ENCODE results near the gene IPO8.
"Not testable (repeated sequence)": the region's sequence is repeated elsewhere in the genome, so short reads cannot be mapped to it uniquely, and the experiment has no call there.

The IPO8 gene

GRCh38 chr12:30613119-30613830 is 82.4 kb downstream of the IPO8 start:
- FAIRE-seq (no peak), DNase-seq (ENCODE audit: insufficient read length, low spot score) (no peak)

GRCh38 chr12:30610718-30611117 is 85.0 kb downstream of the IPO8 start:
- DNase-seq (ENCODE audit: insufficient read length, low spot score) (no peak), FAIRE-seq (no peak)

- not testable (repeated sequence) for FAIRE-seq; DNase-seq (ENCODE audit: insufficient read length, low spot score)
Measured at GRCh38 chr12:30609819-30610218, 85.8 kb downstream of the IPO8 start.

- not testable (repeated sequence) for DNase-seq (ENCODE audit: insufficient read length, low spot score)
Measured at GRCh38 chr12:30604302-30604701, 91.4 kb downstream of the IPO8 start.

GRCh38 chr12:30603129-30603528 is 92.5 kb downstream of the IPO8 start:
- no peak for FAIRE-seq
- DNase-seq (ENCODE audit: insufficient read length, low spot score), result no peak

More at GRCh38 chr12:30604302-30604701, 91.4 kb downstream of the IPO8 start:
- not testable (repeated sequence) for FAIRE-seq

- FAIRE-seq, result no peak
Measured at GRCh38 chr12:30602678-30603077, 93.0 kb downstream of the IPO8 start.

GRCh38 chr12:30599608-30600007 is 96.1 kb downstream of the IPO8 start:
- no peak for FAIRE-seq
- no peak for DNase-seq (ENCODE audit: insufficient read length, low spot score)

More at GRCh38 chr12:30602678-30603077, 93.0 kb downstream of the IPO8 start:
- no peak for DNase-seq (ENCODE audit: insufficient read length, low spot score)

GRCh38 chr12:30598889-30599288 is 96.8 kb downstream of the IPO8 start:
- DNase-seq (ENCODE audit: insufficient read length, low spot score) (no peak), FAIRE-seq (no peak)

GRCh38 chr12:30595742-30596141 is 99.9 kb downstream of the IPO8 start:
- peak; percentile 38 for FAIRE-seq

GRCh38 chr12:30594509-30594908 is 101.2 kb downstream of the IPO8 start:
- DNase-seq (ENCODE audit: insufficient read length, low spot score), result no peak
- no peak for FAIRE-seq

More at GRCh38 chr12:30595742-30596141, 99.9 kb downstream of the IPO8 start:
- no peak for DNase-seq (ENCODE audit: insufficient read length, low spot score)

GRCh38 chr12:30588572-30588971 is 107.1 kb downstream of the IPO8 start:
- DNase-seq (ENCODE audit: insufficient read length, low spot score); FAIRE-seq: not testable (repeated sequence)

GRCh38 chr12:30587782-30588181 is 107.9 kb downstream of the IPO8 start:
- DNase-seq (ENCODE audit: insufficient read length, low spot score), result no peak
- no peak for FAIRE-seq

GRCh38 chr12:30585877-30586276 is 109.8 kb downstream of the IPO8 start:
- FAIRE-seq (no peak), DNase-seq (ENCODE audit: insufficient read length, low spot score) (no peak)

GRCh38 chr12:30582943-30583342 is 112.7 kb downstream of the IPO8 start:
- no peak for DNase-seq (ENCODE audit: insufficient read length, low spot score)
- no peak for FAIRE-seq

- no peak for DNase-seq (ENCODE audit: insufficient read length, low spot score)
Measured at GRCh38 chr12:30580344-30580743, 115.3 kb downstream of the IPO8 start.

More at GRCh38 chr12:30580344-30580743, 115.3 kb downstream of the IPO8 start:
- FAIRE-seq, result no peak

Data from HTR-8/SVneo (cell line).